GM06990 (cell line): ENCODE measurements around the gene CKAP2L.

Source experiments
- DNase-seq: peaks from one replicate; pipeline ENCODE4 v3.0.0-alpha.2; 2011; ENCODE audit not compliant: insufficient read length; ENCODE audit errors: extremely low read depth
- H3K27me3 ChIP-seq: replicated peaks from 2 replicates; pipeline ENCODE4 v1.6.0; 2011; ENCODE audit warnings: low read length; ENCODE audit not compliant: control insufficient read depth, insufficient read depth
- H3K36me3 ChIP-seq: 2 replicates; pipeline ENCODE4 v1.5.1; 2011; ENCODE audit warnings: low read length; ENCODE audit not compliant: control insufficient read depth, insufficient read depth
- H3K4me3 ChIP-seq: replicated peaks from 2 replicates; pipeline ENCODE4 v1.5.1; 2011; ENCODE audit warnings: low read depth, mild to moderate bottlenecking, control low read depth, low read length
- TF ChIP-seq, protein P1 (sequence below): IDR thresholded peaks from 2 replicates; pipeline ENCODE4 v1.5.1; 2011; ENCODE audit warnings: low read length, control low read depth, mild to moderate bottlenecking, inconsistent platforms; ENCODE audit not compliant: insufficient read depth, poor library complexity, severe bottlenecking

CKAP2L gene

DNA sequence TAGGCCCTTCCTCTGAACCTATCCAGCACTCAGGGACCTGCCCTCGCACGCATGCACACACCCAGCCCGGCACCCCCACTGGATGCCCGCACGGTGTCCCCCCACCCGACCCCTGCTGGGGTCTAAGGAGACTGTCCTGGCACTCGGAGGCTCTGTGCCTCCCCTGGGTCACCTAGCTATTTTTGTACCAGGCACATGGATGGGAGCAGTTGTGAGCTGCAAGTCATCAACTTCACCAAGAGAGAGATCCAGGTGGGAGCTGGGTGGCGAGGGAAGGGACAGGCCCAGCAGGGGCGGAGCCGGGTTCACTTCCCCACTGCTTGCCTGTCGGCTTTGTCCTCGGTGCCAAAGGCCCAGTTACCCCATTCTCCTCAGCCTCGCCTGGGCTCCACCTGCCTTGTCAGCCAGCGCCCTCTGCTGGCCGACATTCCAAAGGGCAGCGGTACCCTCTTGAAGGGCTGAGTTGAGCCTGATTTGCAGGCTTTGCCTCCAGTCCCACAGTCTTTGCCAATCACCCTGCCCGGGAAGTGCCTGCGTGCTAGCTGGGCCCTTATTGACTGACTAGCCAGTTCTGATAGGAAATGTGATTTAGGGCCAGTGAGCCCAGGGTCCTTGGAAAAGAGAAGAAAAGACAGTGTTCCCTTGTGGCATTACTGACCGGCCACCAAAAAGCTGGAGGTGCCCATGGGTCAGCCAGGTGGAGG is 37.8 kb downstream of the CKAP2L start:
- Histone ChIP-seq H3K27me3 (no peaks in the 10 kb centered on the region), H3K4me3 (no peak overlapping the region), H3K36me3 (no peaks in the 10 kb centered on the region)
- TF ChIP-seq, protein P1, sequence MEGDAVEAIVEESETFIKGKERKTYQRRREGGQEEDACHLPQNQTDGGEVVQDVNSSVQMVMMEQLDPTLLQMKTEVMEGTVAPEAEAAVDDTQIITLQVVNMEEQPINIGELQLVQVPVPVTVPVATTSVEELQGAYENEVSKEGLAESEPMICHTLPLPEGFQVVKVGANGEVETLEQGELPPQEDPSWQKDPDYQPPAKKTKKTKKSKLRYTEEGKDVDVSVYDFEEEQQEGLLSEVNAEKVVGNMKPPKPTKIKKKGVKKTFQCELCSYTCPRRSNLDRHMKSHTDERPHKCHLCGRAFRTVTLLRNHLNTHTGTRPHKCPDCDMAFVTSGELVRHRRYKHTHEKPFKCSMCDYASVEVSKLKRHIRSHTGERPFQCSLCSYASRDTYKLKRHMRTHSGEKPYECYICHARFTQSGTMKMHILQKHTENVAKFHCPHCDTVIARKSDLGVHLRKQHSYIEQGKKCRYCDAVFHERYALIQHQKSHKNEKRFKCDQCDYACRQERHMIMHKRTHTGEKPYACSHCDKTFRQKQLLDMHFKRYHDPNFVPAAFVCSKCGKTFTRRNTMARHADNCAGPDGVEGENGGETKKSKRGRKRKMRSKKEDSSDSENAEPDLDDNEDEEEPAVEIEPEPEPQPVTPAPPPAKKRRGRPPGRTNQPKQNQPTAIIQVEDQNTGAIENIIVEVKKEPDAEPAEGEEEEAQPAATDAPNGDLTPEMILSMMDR = peak; percentile 97
- DNase-seq = peak; percentile 87

DNA sequence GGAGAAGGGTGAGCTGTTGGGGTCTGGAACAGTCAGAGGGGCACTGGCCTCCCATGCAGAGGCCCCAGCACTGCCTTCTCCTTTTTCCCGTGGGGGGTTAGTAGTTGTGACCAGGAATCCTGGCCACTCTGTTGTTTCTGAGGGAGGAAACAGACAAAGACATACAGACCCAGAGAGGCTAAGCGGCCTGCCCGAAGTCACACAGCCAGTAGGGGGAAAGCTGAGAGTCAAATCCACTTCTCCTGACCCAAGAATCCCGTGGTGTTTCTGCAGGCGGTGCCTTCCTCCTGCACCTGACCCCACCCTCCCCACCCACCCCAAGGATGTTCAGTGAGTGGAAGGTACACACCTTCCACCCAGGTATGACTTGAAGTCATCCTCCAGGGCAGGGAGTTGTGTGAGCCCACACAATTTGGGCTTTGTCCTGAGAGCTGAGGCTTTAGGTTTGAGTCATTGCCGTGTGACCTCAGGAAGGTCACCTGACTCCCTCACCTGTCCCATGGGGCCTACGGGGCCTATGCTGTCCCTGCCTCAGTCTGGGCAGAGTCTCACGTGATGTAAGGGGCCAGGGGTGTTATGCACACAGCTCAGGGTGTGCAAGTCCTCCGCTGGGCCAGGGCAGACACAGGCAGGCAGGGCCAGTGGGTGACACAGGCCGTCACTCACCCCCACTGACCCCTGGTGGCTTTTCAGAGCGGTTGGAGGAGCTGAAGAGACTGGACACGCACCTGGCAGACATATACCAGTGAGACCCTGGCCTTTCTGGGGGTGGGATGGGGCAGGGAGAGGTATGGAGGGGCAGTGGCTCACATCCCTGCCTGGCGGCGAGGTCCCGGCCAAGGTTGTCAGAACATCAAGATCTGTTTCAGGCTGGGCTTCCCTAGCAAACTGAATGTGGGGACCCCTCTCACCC is 38.6 kb downstream of the CKAP2L start:
- Histone ChIP-seq H3K27me3 (no peaks in the 10 kb centered on the region), H3K36me3 (no peaks in the 10 kb centered on the region), H3K4me3 (no peak overlapping the region; the same call in 1 of the 2 replicates)
- TF ChIP-seq, protein P1 = no peak
- DNase-seq = peak; percentile 67

DNA sequence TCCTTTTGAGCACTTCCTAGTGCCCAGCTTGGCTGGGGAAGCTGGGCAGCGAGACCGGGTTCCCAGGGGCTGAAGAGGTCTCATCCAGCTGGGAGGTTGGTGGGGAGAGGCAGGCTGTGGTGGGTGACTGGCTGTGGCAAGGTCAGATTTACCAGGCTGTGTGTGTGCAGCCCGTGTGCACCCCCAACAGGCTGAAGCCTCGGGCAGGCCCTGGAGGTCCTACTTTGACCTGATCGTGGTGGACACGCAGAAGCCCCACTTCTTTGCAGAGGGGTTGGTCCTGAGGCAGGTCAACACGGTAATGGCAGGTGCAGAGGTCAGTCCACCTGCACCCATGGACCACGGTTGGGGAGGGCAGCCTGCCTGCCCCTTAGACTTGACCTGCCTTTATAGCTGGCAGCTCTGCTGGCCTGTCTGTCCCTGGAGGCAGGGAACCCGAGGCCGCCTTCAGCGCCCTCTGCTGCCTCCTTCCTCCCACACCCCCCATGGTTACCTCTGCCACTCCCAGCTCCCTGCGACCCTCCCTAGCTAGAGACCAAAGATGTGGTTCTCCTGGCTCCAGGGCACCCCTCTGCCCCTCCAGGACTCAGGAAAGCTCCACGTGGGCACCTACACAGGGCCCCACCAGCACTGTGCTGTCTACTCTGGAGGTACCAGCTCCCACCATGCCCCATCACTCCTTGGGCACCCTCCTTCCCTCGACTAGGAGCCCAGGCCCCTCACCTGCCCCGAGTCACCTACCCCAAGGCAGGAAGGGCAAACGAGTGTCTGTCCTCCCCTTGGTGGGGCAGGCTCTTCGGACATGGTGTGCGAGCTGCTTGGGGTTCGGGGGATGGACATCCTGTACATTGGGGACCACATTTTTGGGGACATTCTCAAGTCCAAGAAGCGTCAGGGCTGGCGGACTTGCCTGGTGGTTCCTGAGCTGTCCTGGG is 39.6 kb downstream of the CKAP2L start:
- Histone ChIP-seq H3K4me3 (no peak overlapping the region), H3K27me3 (no peaks in the 10 kb centered on the region), H3K36me3 (no peaks in the 10 kb centered on the region)
- DNase-seq = peak; percentile 53
- TF ChIP-seq, protein P1 = peak; percentile 45

GRCh38 chr2:112723995-112724394 is 40.4 kb downstream of the CKAP2L start:
- Histone ChIP-seq H3K27me3 (no peaks in the 10 kb centered on the region), H3K4me3 (no peak overlapping the region), H3K36me3 (no peaks in the 10 kb centered on the region)
- no peak for DNase-seq
- TF ChIP-seq, protein P1 = no peak

DNA sequence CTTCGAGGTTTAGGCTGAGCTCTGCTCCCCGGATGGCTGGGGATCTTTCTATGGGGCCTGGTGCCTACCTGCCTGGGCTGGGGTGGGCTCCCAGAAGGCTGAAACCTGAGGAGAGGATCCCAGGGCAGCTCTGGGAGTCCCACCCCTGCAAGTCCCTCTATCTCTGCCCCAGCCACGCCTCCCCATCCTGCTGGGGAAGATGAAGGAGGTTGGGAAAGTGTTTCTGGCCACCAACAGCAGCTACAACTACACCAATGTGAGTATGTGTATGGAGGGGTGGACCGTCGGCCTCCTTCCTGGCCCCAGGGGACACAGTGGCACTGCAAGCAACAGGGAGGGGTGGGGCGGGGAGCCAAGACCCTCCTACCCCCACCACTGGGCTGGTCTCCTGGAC is 40.9 kb downstream of the CKAP2L start:
- Histone ChIP-seq H3K4me3 (no peak overlapping the region), H3K27me3 (no peaks in the 10 kb centered on the region), H3K36me3 (no peaks in the 10 kb centered on the region)
- no peak for DNase-seq
- TF ChIP-seq, protein P1 = no peak
